ENCODE data around the gene ADGRL4.

Gene ADGRL4

GRCh38 chr1:78913950-78914349, 92.6 kb downstream of the ADGRL4 start:
- TF ChIP-seq CTCF (IDR thresholded peaks at IDR 0.05; ENCODE audit: control insufficient read depth, insufficient read depth, low read depth, low read length, missing control alignments), result no peak
- H3K4me3 ChIP-seq (ENCODE audit: control insufficient read depth, low read depth, low read length), result no peak overlapping the region
- DNase-seq (ENCODE audit: low read depth), result no peak

GRCh38 chr1:78911956-78912880, 94.3 kb downstream of the ADGRL4 start:
- no peak for TF ChIP-seq CTCF (IDR thresholded peaks at IDR 0.05; ENCODE audit: control insufficient read depth, insufficient read depth, low read depth, low read length, missing control alignments)
- no peak for DNase-seq (ENCODE audit: low read depth)
- H3K4me3 ChIP-seq (ENCODE audit: control insufficient read depth, low read depth, low read length), result no peak overlapping the region

- H3K4me3 ChIP-seq (ENCODE audit: control insufficient read depth, low read depth, low read length), result no peak overlapping the region
- no peak for TF ChIP-seq CTCF (IDR thresholded peaks at IDR 0.05; ENCODE audit: control insufficient read depth, insufficient read depth, low read depth, low read length, missing control alignments)
- DNase-seq (ENCODE audit: low read depth), result no peak
Observed at GRCh38 chr1:78902641-78903040, 103.9 kb downstream of the ADGRL4 start.

- DNase-seq (ENCODE audit: low read depth), result no peak
- H3K4me3 ChIP-seq (ENCODE audit: control insufficient read depth, low read depth, low read length), result no peak overlapping the region
- no peak for TF ChIP-seq CTCF (IDR thresholded peaks at IDR 0.05; ENCODE audit: control insufficient read depth, insufficient read depth, low read depth, low read length, missing control alignments)
Observed at GRCh38 chr1:78894811-78895210, 111.7 kb downstream of the ADGRL4 start.

- DNase-seq (ENCODE audit: low read depth), result peak; percentile 20
- H3K4me3 ChIP-seq (ENCODE audit: control insufficient read depth, low read depth, low read length), result no peak overlapping the region
- TF ChIP-seq CTCF (IDR thresholded peaks at IDR 0.05; ENCODE audit: control insufficient read depth, insufficient read depth, low read depth, low read length, missing control alignments), result no peak
Observed at GRCh38 chr1:78892260-78892840, 114.2 kb downstream of the ADGRL4 start.

- TF ChIP-seq CTCF (IDR thresholded peaks at IDR 0.05; ENCODE audit: control insufficient read depth, insufficient read depth, low read depth, low read length, missing control alignments), result no peak
- H3K4me3 ChIP-seq (ENCODE audit: control insufficient read depth, low read depth, low read length), result no peak overlapping the region
- no peak for DNase-seq (ENCODE audit: low read depth)
Observed at GRCh38 chr1:78887458-78887857, 119.1 kb downstream of the ADGRL4 start.
